ENCODE data around the gene ZNF445. TPM values are rescaled to one million over a fixed set of nuclear protein-coding genes. Genes with fewer than 3 reads are reported as not detected.
"Not testable (repeated sequence)": the region's sequence is repeated elsewhere in the genome, so short reads cannot be mapped to it uniquely, and the experiment has no call there.

Gene ZNF445
- total RNA-seq, 1 donor, result 2.8 TPM

DNA sequence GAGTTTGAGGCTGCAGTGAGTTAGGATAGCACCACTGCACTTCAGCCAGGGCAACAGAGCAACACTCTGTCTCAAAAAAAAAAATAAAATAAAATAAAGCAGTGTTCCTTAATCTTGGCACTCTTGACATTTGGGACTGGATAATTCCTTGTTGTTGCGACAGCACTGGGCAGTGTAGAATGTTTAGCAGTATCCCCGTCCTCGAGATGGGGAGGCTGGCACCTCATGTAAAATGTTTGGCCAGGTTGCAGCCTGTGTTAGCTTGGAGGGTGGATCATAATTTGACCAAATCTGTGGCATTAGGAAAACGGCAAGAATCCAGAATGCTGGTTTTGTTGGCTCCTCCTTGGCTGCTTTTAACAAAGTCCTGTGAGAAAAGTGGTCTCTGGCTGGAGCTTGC lies 47.0 kb downstream of the ZNF445 start:
- Histone ChIP-seq H3K4me1 (ENCODE audit: insufficient read depth, low read length) (no peaks in the 10 kb centered on the region), H3K27me3 (ENCODE audit: insufficient read depth, low read length) (no peaks in the 10 kb centered on the region), H3K9me3 (ENCODE audit: low read depth, low read length) (no peaks in the 10 kb centered on the region), H3K4me3 (ENCODE audit: low read length) (no peak overlapping the region)

DNA sequence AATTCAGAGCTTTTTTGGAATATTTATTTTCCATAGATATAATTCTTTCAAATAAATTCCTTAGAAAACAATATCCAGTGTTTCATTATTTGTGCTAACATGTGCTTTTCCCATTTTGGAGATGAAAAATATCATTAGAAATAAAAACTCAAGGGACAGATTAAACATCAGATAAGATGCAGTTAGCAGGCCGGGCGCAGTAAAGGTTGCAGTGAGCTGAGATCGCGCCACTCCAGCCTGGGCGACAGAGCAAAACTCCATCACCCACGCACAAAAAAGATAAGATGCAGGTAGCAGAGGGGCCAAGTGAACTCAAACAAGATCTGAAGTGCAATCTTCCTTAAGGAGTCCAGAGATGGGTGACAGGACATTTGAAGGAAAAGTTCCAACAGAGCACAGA lies 48.0 kb downstream of the ZNF445 start:
- no peak overlapping the region for H3K4me3 ChIP-seq (ENCODE audit: low read length)
- no peaks in the 10 kb centered on the region for H3K9me3 ChIP-seq (ENCODE audit: low read depth, low read length)
- H3K27me3 ChIP-seq (ENCODE audit: insufficient read depth, low read length), result no peaks in the 10 kb centered on the region
- no peaks in the 10 kb centered on the region for H3K4me1 ChIP-seq (ENCODE audit: insufficient read depth, low read length)

DNA sequence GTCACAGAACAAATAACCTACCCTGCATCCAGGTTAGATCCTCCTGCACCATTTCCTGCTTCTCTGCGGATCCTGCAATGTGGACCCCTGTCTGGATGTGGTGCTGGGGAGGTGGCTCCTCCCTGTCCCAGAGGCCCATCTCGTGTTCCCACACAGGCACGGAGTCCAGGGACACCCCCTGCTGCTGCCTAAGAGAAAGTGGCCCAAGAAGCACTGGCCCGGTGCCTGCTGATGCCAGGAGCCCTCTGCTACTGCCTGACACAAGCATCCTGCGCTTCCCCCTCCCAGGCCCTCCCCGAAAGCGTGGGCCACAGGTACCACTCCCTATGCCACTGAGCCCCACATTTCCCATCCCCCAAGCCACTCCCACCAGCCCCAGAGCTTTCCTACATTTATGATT lies 48.6 kb downstream of the ZNF445 start:
- Histone ChIP-seq H3K9me3 (ENCODE audit: low read depth, low read length) (no peaks in the 10 kb centered on the region), H3K4me3 (ENCODE audit: low read length) (no peak overlapping the region), H3K4me1 (ENCODE audit: insufficient read depth, low read length) (no peaks in the 10 kb centered on the region), H3K27me3 (ENCODE audit: insufficient read depth, low read length) (no peaks in the 10 kb centered on the region)

DNA sequence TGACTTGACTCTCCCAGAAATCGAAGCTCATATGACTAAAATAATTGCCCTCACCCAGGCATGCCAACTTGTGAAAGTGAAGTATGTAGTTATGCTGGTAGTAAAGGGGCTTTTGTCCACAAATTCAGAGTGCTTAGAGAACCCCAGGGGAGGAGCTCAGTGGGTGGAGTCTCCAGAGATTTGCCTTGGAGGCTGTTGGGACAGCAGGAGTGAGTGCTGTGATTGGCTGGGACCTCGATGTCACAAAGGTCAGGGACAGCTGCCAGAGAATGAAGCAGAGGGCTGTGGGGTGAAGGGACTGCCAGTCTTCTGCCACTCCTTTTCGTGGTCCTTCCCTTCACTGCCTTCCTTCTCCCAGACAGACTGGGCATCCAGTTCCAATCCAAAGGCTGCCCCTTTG lies 49.8 kb downstream of the ZNF445 start:
- H3K9me3 ChIP-seq (ENCODE audit: low read depth, low read length), result no peaks in the 10 kb centered on the region
- no peak overlapping the region for H3K4me3 ChIP-seq (ENCODE audit: low read length)
- no peaks in the 10 kb centered on the region for H3K27me3 ChIP-seq (ENCODE audit: insufficient read depth, low read length)
- H3K4me1 ChIP-seq (ENCODE audit: insufficient read depth, low read length), result no peaks in the 10 kb centered on the region

DNA sequence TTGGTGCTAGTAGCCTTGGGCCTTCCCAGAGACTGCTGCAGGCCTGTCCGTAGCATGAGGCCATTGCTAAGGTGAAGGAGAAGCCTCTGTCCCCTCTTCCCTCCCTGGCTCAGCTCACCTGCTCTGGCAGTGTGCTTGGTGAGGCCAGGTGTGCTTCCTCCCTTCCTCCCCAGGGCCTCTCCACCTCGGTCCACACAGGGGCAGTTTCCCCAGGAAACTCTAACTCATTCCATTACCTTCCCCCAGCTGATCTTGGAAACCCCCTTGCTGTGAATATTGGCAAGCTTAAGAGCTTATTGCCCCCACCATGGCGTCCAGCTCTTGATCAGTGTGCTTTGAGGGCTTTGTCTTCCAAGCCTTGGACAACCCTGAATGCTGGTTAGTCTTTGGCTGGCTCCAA lies 52.7 kb downstream of the ZNF445 start:
- no peak overlapping the region for H3K4me3 ChIP-seq (ENCODE audit: low read length)

DNA sequence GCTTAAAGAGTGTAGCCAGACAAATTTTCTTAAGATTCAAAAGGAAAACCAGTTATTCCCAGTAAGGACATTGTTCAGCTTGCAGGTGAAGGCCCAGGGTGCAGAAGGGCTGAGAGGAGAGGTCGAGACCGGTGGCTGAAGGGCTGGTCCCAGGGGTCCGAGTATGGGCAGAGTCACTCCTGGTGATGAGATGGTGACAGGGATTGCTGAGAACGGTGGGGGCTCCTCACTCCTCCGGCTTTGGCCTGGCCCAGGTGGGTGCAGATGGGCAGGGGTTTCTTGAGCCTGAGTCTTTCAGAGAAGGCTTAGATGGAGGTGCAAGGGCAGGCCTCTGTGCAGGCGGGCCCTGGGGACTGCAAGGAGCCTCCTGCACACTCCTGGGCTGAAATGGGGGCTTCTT lies 56.2 kb downstream of the ZNF445 start:
- Histone ChIP-seq H3K4me3 (ENCODE audit: low read length) (no peak overlapping the region), H3K27me3 (ENCODE audit: insufficient read depth, low read length) (no peaks in the 10 kb centered on the region), H3K4me1 (ENCODE audit: insufficient read depth, low read length) (no peaks in the 10 kb centered on the region), H3K9me3 (ENCODE audit: low read depth, low read length) (no peaks in the 10 kb centered on the region)

More for the DNA sequence above, 52.7 kb downstream of the ZNF445 start:
- Histone ChIP-seq H3K9me3 (ENCODE audit: low read depth, low read length) (no peaks in the 10 kb centered on the region), H3K4me1 (ENCODE audit: insufficient read depth, low read length) (no peaks in the 10 kb centered on the region), H3K27me3 (ENCODE audit: insufficient read depth, low read length) (no peaks in the 10 kb centered on the region)

DNA sequence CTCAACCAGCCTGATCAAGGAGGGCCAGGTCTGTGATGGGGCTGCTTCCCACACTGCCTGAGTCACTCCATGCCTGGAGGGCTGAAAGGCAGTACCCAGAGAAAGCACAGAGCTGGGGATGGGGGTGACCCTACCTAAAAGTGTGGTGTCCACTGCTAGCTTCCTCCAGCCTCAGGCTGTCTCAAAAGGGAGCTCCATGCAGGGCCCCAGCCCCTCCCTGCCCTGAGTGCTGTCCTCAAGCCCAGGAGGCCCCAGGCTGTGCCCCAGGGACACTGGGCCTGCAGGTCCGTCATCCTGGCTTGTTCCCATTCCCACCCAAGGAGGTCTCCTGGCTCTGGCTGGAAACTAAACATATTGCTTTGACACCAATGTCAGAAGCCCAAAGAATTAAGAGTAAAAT lies 56.8 kb downstream of the ZNF445 start:
- H3K27me3 ChIP-seq (ENCODE audit: insufficient read depth, low read length), result no peaks in the 10 kb centered on the region
- no peaks in the 10 kb centered on the region for H3K9me3 ChIP-seq (ENCODE audit: low read depth, low read length)
- H3K4me1 ChIP-seq (ENCODE audit: insufficient read depth, low read length), result no peaks in the 10 kb centered on the region
- no peak overlapping the region for H3K4me3 ChIP-seq (ENCODE audit: low read length)

DNA sequence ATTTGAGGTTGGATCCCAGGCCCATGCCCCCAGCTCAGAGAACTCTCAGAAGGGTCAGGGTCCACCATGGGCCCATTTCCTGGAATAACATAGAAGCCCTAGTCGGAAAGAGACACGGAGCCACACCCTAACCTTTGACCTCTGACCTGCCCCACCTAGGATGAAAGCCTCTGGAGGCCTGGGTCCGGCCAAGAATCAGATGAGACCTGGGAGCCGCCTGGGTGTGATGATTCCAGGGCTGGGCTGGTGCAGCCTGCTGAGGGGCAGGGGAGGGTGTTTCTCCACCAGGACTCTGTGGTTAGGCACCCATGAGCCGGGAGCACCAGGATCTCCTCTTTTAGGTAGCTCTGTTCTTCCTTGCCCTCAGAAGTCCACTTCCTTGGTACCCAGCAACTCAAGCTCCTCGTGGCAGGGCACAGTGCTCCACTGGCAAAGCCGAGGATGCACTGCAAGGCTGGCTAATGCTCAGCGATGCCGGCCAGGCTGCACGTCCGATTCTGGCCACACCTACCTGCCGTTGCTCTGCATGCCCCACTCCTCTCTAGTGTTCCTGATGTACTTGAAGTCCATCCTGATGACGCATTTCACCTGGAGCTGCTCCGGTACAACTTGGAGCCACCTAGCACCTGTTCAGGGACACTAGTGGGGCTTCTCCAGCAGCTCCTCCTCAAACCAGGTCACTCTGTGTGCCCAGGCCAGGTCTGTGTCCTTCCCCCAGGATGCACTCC lies 57.4 kb downstream of the ZNF445 start:
- Histone ChIP-seq H3K4me1 (ENCODE audit: insufficient read depth, low read length) (no peaks in the 10 kb centered on the region), H3K27me3 (ENCODE audit: insufficient read depth, low read length) (no peaks in the 10 kb centered on the region), H3K4me3 (ENCODE audit: low read length) (no peak overlapping the region), H3K9me3 (ENCODE audit: low read depth, low read length) (no peaks in the 10 kb centered on the region)

DNA sequence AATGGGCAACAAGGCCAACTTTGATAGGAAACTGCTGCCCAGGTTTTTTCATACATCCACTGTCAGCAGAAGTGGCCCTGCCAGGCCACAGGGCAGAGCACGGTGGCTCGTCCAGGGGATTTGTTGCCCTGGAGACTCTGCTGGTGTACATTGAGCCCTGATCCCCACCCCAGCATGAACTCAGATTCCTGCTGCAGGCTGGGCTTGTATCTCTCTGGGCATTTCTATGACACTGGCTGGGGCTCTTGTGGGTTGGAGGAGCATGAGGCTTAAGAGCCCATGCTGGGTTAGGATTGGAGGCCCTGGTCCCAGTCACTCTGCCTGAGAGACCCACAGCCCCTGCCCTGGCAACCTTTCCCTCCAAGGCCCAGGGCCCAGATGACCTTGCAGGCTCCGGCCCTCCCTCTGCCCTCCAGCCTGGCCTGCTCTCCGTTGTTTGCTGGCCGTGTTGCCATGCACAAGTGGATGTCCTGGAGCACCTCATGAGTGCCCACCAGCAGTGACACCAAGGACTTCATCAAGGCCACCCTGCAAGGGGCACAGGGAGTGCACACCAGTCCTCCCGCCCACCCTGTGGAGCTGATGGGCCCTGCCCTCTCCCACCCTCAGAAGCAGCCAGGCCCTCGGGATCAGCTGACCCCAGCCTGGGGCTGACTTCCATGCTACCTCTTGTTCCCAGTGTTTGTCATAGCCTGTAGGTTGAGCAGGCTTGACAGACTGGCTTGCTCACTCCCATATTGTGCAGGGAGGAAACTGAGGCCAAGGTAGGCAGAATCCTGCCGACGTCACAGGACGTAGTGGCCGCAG lies 58.2 kb downstream of the ZNF445 start:
- Histone ChIP-seq H3K9me3 (ENCODE audit: low read depth, low read length) (no peaks in the 10 kb centered on the region), H3K4me1 (ENCODE audit: insufficient read depth, low read length) (no peaks in the 10 kb centered on the region), H3K4me3 (ENCODE audit: low read length) (no peak overlapping the region), H3K27me3 (ENCODE audit: insufficient read depth, low read length) (no peaks in the 10 kb centered on the region)

DNA sequence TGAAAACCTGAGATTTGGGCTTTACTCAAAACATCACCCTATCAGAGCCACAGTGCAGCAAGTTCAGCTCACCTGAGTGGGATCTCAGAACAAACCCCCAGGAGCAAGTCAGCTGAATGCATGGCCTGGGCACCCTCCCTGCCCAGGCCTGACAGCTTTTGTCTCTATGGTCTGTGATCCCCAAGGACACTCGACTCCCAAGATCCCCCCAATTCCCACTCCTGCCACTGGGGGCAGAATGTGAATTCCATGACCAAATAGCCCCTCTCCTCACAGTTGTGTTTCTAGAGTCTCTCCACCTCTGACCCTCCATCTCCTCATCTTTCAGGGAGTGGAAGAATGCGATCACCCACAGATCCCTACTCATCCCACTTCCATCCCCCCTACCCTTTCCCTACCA lies 58.9 kb downstream of the ZNF445 start:
- Histone ChIP-seq H3K4me3 (ENCODE audit: low read length) (no peak overlapping the region), H3K27me3 (ENCODE audit: insufficient read depth, low read length) (no peaks in the 10 kb centered on the region), H3K4me1 (ENCODE audit: insufficient read depth, low read length) (no peaks in the 10 kb centered on the region), H3K9me3 (ENCODE audit: low read depth, low read length) (no peaks in the 10 kb centered on the region)

DNA sequence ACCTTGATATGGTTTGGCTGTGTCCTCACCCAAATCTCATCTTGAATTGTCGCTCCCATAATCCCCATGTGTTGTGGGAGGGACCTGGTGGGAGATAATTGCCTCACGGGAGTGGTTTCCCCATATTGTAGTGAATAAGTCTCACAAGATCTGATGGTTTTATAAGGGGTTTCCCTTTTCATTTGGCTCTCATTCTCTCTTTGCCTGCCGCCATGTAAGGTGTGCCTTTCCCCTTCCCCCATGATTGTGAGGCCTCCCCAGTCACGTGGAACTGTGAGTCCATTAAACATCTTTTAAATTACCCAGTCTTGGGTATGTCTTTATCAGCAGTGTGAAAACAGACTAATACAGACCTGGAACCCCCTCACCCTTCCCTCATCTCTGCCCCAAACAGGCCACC lies 59.4 kb downstream of the ZNF445 start:
- not testable (repeated sequence) for H3K4me3 ChIP-seq (ENCODE audit: low read length); H3K27me3 ChIP-seq (ENCODE audit: insufficient read depth, low read length); H3K9me3 ChIP-seq (ENCODE audit: low read depth, low read length)

DNA sequence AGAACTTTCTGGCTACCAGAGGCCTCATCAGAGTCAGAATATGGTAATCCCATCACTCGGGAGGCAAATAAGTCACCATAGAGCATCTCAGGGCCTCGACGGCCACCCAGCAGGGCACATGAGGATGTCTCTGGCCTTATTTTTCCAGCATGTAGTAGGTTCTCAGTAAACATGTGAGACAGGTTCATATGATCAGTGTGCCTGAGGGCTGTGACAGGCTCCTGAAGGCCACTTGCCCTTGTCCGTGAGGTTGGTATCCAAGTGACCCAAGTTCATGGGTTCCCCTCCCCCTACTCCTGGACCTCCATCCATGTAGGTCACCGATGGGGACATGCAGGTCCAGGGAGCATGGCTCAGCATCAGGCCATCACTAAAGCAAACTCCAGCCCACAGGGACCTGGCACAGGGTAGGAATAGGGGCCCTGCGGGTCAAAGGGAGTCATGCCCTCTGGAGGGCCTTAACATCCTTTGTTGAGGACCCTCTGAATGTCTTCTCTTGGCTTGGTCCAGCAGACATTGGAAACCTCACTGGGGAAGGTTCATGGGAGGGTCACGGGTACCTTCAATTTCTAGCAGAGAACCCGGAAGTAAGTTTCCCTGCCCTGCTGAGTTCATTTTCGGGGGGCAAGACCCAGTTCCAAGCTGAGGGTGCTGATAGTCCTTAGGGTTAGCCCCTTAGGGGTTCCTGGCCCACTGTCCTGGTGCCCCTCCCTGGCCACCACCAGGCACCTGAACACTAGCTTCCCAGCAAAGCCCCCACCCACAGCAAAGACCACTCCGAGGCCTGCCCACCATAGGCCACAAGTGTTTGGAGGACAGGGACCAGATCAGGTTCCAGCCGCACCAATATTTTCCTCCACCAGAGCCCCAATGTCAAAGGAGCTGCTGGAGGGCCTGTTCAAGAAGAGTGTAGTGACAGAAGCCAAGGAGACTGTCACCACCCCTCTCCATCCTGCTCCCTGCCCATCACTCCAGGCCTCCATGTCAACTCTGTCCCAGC lies 61.1 kb downstream of the ZNF445 start:
- H3K4me3 ChIP-seq (ENCODE audit: low read length), result no peak overlapping the region
- no peaks in the 10 kb centered on the region for H3K9me3 ChIP-seq (ENCODE audit: low read depth, low read length)
- H3K27me3 ChIP-seq (ENCODE audit: insufficient read depth, low read length), result no peaks in the 10 kb centered on the region
- no peaks in the 10 kb centered on the region for H3K4me1 ChIP-seq (ENCODE audit: insufficient read depth, low read length)

More for the DNA sequence above, 59.4 kb downstream of the ZNF445 start:
- H3K4me1 ChIP-seq (ENCODE audit: insufficient read depth, low read length), result not testable (repeated sequence)

DNA sequence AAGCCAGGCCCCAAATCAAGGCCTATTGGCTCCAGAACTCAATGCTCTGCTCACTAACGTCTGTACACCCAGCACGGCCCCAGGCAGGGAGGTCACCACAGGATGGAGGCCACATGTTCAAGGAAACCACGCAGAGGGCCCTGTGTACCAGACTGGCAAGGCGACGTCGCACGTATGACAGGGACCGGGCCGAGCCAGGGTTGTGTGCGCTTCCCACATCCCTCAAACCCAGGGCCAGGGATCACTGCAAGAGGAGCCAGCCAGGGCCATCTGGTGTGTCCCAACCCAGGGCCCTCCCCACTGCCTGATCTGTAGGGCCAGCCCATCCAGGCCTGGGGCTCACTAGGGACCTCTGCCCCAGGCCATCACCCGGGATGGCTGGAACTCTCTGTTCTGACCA lies 62.0 kb downstream of the ZNF445 start:
- Histone ChIP-seq H3K27me3 (ENCODE audit: insufficient read depth, low read length) (no peaks in the 10 kb centered on the region), H3K4me1 (ENCODE audit: insufficient read depth, low read length) (no peaks in the 10 kb centered on the region), H3K9me3 (ENCODE audit: low read depth, low read length) (no peaks in the 10 kb centered on the region), H3K4me3 (ENCODE audit: low read length) (no peak overlapping the region)

DNA sequence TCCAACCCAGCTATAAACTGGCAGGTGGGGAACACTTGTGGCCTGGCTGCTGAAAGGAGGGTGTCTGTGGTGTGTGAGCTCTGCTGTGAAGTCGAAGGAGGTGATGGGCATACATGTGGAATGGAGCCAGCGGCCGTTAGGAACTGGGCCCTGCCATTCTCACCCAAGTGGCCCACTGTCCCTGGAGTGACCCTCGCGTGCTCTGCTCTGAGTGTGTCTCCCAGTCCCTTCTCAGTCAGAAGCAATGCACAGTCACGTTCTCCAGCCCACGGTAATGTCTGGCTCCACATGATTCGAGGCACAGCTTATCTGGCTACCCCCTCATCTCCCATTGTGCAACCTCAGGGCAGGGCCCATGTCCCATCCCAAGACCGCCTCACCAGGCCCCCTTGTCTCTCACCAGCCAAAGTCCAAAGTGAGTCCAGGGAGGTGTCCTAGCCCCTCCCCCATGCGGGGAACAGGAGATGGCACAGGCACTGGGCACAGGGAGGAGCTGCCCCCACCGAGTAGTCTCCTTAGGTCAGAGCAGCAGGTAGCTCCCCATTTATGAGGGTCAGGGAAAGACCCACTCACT lies 62.9 kb downstream of the ZNF445 start:
- Histone ChIP-seq H3K4me1 (ENCODE audit: insufficient read depth, low read length) (no peaks in the 10 kb centered on the region), H3K4me3 (ENCODE audit: low read length) (no peak overlapping the region), H3K27me3 (ENCODE audit: insufficient read depth, low read length) (no peaks in the 10 kb centered on the region), H3K9me3 (ENCODE audit: low read depth, low read length) (no peaks in the 10 kb centered on the region)

DNA sequence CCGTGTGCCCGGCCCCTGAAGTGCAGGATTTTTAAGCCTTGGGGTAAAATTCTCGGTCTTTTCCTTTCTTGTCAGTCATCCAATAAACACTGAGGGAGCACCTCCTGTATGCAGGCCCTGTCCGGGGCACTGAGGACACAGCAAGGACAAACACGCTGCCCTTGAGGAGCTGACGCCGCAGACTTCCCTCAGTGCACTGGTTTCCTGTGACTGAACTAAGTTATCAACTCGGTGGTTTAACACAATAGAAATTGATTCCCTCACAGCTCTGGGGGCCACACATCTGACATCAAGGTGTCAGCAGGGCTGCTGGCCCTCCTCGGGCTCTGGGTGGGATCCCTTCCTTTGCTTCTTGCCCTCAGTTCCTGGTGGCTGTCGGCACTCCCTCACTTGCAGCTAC lies 65.1 kb downstream of the ZNF445 start:
- Histone ChIP-seq H3K4me3 (ENCODE audit: low read length) (no peak overlapping the region), H3K27me3 (ENCODE audit: insufficient read depth, low read length) (no peaks in the 10 kb centered on the region), H3K9me3 (ENCODE audit: low read depth, low read length) (no peaks in the 10 kb centered on the region), H3K4me1 (ENCODE audit: insufficient read depth, low read length) (no peaks in the 10 kb centered on the region)

Data from mononuclear cell (primary cell).